ENCODE results near the gene SUGCT. TPM values are rescaled to one million over a fixed set of nuclear protein-coding genes. Genes with fewer than 3 reads are reported as not detected.

Gene SUGCT
- total and polyA plus RNA-seq, 8 donors = 0.73 to 1.9 (median 1.2) TPM

- no peaks in the 10 kb centered on the region for H3K36me3 ChIP-seq
- DNase-seq (no peak), ATAC-seq (no peak), FAIRE-seq (no peak)
- TF ChIP-seq CTCF (IDR thresholded peaks at IDR 0.05) = no peak
- no peak overlapping the region for H3K4me3 ChIP-seq
- intact Hi-C loops (cut with DNase I) = no loop called here
- H3K4me1 ChIP-seq = no peaks in the 10 kb centered on the region
- no peaks in the 10 kb centered on the region for H3K27me3 ChIP-seq
- no peak overlapping the region for H3K27ac ChIP-seq
- WGBS, 2 donors = 85 to 96% methylated on average over 3 of the region's 3 CpGs
- H3K9me3 ChIP-seq = no peaks in the 10 kb centered on the region
Observed at GRCh38 chr7:40884241-40884640, 749.4 kb downstream of the SUGCT start.

DNA sequence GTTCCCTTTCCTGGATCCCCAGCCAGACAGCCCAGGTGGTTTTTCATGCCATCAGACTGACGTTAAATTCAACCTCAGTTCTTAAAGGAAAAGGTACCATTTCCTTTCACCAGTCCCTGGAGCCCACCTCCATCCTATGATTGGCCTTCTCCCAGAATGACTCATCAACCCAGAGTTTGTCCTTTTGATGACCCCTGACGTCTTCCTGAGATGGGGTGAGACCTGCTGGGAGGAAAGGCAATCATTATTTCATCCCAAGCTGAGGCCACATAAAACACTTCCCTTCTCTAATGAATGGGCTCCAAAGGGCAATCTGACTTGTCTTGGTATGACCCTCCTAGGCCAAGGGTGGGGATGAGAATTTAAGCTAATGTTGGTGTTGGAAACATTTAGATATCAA lies 750.7 kb downstream of the SUGCT start:
- no peaks in the 10 kb centered on the region for H3K36me3 ChIP-seq
- intact Hi-C loops (cut with DNase I) = no loop called here
- H3K4me1 ChIP-seq = no peaks in the 10 kb centered on the region
- no peak for FAIRE-seq
- H3K27ac ChIP-seq = no peak overlapping the region
- ATAC-seq = no peak
- no peak overlapping the region for H3K4me3 ChIP-seq
- no peaks in the 10 kb centered on the region for H3K27me3 ChIP-seq
- DNase-seq = no peak
- no peaks in the 10 kb centered on the region for H3K9me3 ChIP-seq
- TF ChIP-seq CTCF (IDR thresholded peaks at IDR 0.05) = no peak
- 31 to 43% methylated on average over 2 of the region's 2 CpGs for WGBS, 2 donors

GRCh38 chr7:40887099-40887498 lies 752.3 kb downstream of the SUGCT start:
- Histone ChIP-seq H3K27ac (no peak overlapping the region), H3K4me1 (no peaks in the 10 kb centered on the region), H3K36me3 (no peaks in the 10 kb centered on the region), H3K9me3 (no peaks in the 10 kb centered on the region), H3K27me3 (no peaks in the 10 kb centered on the region), H3K4me3 (no peak overlapping the region)
- intact Hi-C loops (cut with DNase I) = no loop called here
- no peak for DNase-seq
- no peak for FAIRE-seq
- ATAC-seq = no peak
- no peak for TF ChIP-seq CTCF (IDR thresholded peaks at IDR 0.05)

DNA sequence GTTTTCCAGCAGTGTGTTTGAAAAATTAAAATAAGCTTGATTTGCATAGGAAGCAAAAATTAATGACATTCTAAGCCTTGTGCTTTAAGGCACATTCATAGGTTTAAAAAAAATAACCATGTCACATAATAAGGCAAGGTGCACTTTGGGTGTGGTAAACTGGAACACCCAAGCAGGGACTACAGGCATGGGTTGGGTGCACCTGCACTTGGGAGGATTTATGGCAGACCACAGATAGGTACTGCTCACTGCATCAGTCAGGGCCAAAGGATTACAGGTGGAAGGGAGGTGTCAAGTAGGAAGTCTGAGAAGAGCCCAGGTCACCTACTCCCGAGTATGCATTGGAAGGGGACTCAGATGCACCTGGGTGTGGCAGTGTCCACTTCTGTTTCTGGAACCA lies 753.7 kb downstream of the SUGCT start:
- Histone ChIP-seq H3K4me1 (no peaks in the 10 kb centered on the region), H3K36me3 (no peaks in the 10 kb centered on the region), H3K27ac (no peak overlapping the region), H3K4me3 (no peak overlapping the region), H3K27me3 (no peaks in the 10 kb centered on the region), H3K9me3 (no peaks in the 10 kb centered on the region)
- FAIRE-seq (no peak), DNase-seq (no peak), ATAC-seq (no peak)
- TF ChIP-seq CTCF (IDR thresholded peaks at IDR 0.05) = no peak
- WGBS, 2 donors = 34 to 56% methylated on average over 1 of the region's 1 CpG
- intact Hi-C loops (cut with DNase I) = no loop called here

GRCh38 chr7:40889099-40889498 lies 754.3 kb downstream of the SUGCT start:
- no peak for TF ChIP-seq CTCF (IDR thresholded peaks at IDR 0.05)
- ATAC-seq = no peak
- Histone ChIP-seq H3K36me3 (no peaks in the 10 kb centered on the region), H3K4me3 (no peak overlapping the region), H3K27ac (no peak overlapping the region), H3K27me3 (no peaks in the 10 kb centered on the region), H3K4me1 (no peaks in the 10 kb centered on the region), H3K9me3 (no peaks in the 10 kb centered on the region)
- 66 to 70% methylated on average over 4 of the region's 4 CpGs for WGBS, 2 donors
- intact Hi-C loops (cut with DNase I) = no loop called here
- FAIRE-seq = no peak
- DNase-seq = no peak
